WTC11 (cell line): ENCODE data around the gene AFF2. TPM values are rescaled to one million over a fixed set of nuclear protein-coding genes. Genes with fewer than 3 reads are reported as not detected.

Experiments used
- ATAC-seq: fragments of 200-7000 bp; cut with Tn5 transposase; 2 replicates; pipeline ENCODE4 v1.10.0; 2021; ENCODE audit warnings: mild to moderate bottlenecking, moderate library complexity
- CTCF ChIA-PET: fragments of 300-600 bp; sonication (Branson Sonifier 250); formaldehyde crosslinking; loops from one replicate; lab custom pipeline; 2021; ENCODE audit warnings: antibody characterized with exemption; lab: Charles Lee
- POLR2A ChIA-PET: fragments of 350-600 bp; sonication (Branson Sonifier 250); formaldehyde crosslinking; loops from one replicate; lab custom pipeline; 2021; ENCODE audit warnings: antibody characterized with exemption; lab: Charles Lee
- DNase-seq: peaks from one replicate; pipeline ENCODE4 v3.0.0; 2021; ENCODE audit warnings: low spot score
- H3K27ac Mint-ChIP-seq: 2 replicates; pipeline ENCODE4 v1.8.0; 2021; ENCODE audit warnings: mixed read lengths
- H3K27me3 Mint-ChIP-seq: 2 replicates; pipeline ENCODE4 v1.8.0; 2021; ENCODE audit warnings: low read depth, mild to moderate bottlenecking, moderate library complexity, mixed read lengths
- H3K36me3 Mint-ChIP-seq: 2 replicates; pipeline ENCODE4 v1.8.0; 2021; ENCODE audit warnings: mixed read lengths
- H3K4me1 Mint-ChIP-seq: 2 replicates; pipeline ENCODE4 v1.8.0; 2022; ENCODE audit warnings: mixed read lengths
- H3K4me3 Mint-ChIP-seq: 2 replicates; pipeline ENCODE4 v1.8.0; 2021; ENCODE audit warnings: mild to moderate bottlenecking, moderate library complexity, mixed read lengths
- H3K9me3 Mint-ChIP-seq: 2 replicates; pipeline ENCODE4 v1.8.0; 2021; ENCODE audit warnings: mixed read lengths
- ATF2 ChIP-seq: sonication (generic); formaldehyde crosslinking; IDR thresholded peaks from 2 replicates; pipeline ENCODE4 v1.8.1; 2022; ENCODE audit warnings: low read depth, missing genetic modification reagents, borderline replicate concordance
- FOXP4 ChIP-seq: sonication (generic); formaldehyde crosslinking; IDR thresholded peaks from 2 replicates; pipeline ENCODE4 v1.8.0; 2022; ENCODE audit warnings: mild to moderate bottlenecking, missing genetic modification reagents
- HMGA2 ChIP-seq: fragments of 250-450 bp; sonication (Bioruptor Pico); IDR thresholded peaks from 2 replicates; pipeline ENCODE4 v1.4.0; 2021; ENCODE audit warnings: mild to moderate bottlenecking, moderate library complexity
- HMGXB4 ChIP-seq: sonication (generic); formaldehyde crosslinking; IDR thresholded peaks from 2 replicates; pipeline ENCODE4 v1.8.1; 2023; ENCODE audit warnings: mild to moderate bottlenecking, moderate library complexity, missing genetic modification reagents
- JAZF1 ChIP-seq: fragments of 250-450 bp; sonication (Bioruptor Pico); IDR thresholded peaks from 2 replicates; pipeline ENCODE4 v1.9.0; 2021; ENCODE audit warnings: moderate library complexity, mild to moderate bottlenecking, inconsistent platforms
- JUN ChIP-seq: sonication (generic); formaldehyde crosslinking; IDR thresholded peaks from 2 replicates; pipeline ENCODE4 v1.8.0; 2023; ENCODE audit warnings: mild to moderate bottlenecking, missing genetic modification reagents
- MAX ChIP-seq: sonication (generic); formaldehyde crosslinking; IDR thresholded peaks from 2 replicates; pipeline ENCODE4 v1.8.0; 2022; ENCODE audit warnings: mild to moderate bottlenecking, missing genetic modification reagents
- MLX ChIP-seq: sonication (generic); formaldehyde crosslinking; IDR thresholded peaks from 2 replicates; pipeline ENCODE4 v1.8.1; 2023; ENCODE audit warnings: mild to moderate bottlenecking, missing genetic modification reagents, moderate library complexity
- NFATC4 ChIP-seq: fragments of 250-450 bp; sonication (Bioruptor Pico); IDR thresholded peaks from 2 replicates; pipeline ENCODE4 v1.9.0; 2021; ENCODE audit warnings: mild to moderate bottlenecking
- SP1 ChIP-seq: sonication (generic); formaldehyde crosslinking; conservative IDR thresholded peaks from 2 replicates; pipeline ENCODE4 v1.8.1; 2022; ENCODE audit warnings: missing genetic modification reagents
- TEAD4 ChIP-seq: sonication (generic); formaldehyde crosslinking; IDR thresholded peaks from 2 replicates; pipeline ENCODE4 v1.8.0; 2022; ENCODE audit warnings: mild to moderate bottlenecking, missing genetic modification reagents
- ZBTB21 ChIP-seq: sonication (generic); formaldehyde crosslinking; IDR thresholded peaks from 2 replicates; pipeline ENCODE4 v1.8.1; 2023; ENCODE audit warnings: mild to moderate bottlenecking, missing genetic modification reagents, borderline replicate concordance
- ZBTB43 ChIP-seq: sonication (generic); formaldehyde crosslinking; IDR thresholded peaks from 2 replicates; pipeline ENCODE4 v1.8.1; 2023; ENCODE audit warnings: mild to moderate bottlenecking, missing genetic modification reagents
- ZNF121 ChIP-seq: sonication (generic); formaldehyde crosslinking; IDR thresholded peaks from 2 replicates; pipeline ENCODE4 v1.8.0; 2023; ENCODE audit warnings: missing genetic modification reagents
- ZNF281 ChIP-seq: sonication (generic); formaldehyde crosslinking; IDR thresholded peaks from 2 replicates; pipeline ENCODE4 v1.8.0; 2023; ENCODE audit warnings: mild to moderate bottlenecking, missing genetic modification reagents
- ZNF416 ChIP-seq: fragments of 250-450 bp; sonication (Bioruptor Pico); IDR thresholded peaks from 2 replicates; pipeline ENCODE4 v1.9.0; 2021; ENCODE audit warnings: mild to moderate bottlenecking, inconsistent platforms
- ZNF671 ChIP-seq: fragments of 250-450 bp; sonication (Bioruptor Pico); IDR thresholded peaks from 2 replicates; pipeline ENCODE4 v1.8.0; 2021; ENCODE audit warnings: mild to moderate bottlenecking
- total RNA-seq: library from RNA; stranded (reverse); gene quantifications from 3 replicates; pipeline ENCODE4 v1.2.3, GENCODE V29; 2021

AFF2 gene
- total RNA-seq, 1 experiment from 2014 or later, result 7.6 TPM

GRCh38 chrX:148538582-148538981 lies 38.2 kb downstream of the AFF2 start:
- Mint-ChIP-seq H3K36me3 (no peaks in the 10 kb centered on the region), H3K27me3 (no peaks in the 10 kb centered on the region), H3K27ac (no peak overlapping the region), H3K9me3 (no peaks in the 10 kb centered on the region), H3K4me1 (peaks cover 27% of the 10 kb centered on the region), H3K4me3 (no peak overlapping the region)
- ChIA-PET CTCF (interaction anchor here (1.2 to 2.8 kb wide), 2 partner anchors 8 to 14 kb away, joined by 4 to 16 read pairs; no protein-coding TSS in a partner anchor), POLR2A (no interaction called here)
- no peak for TF ChIP-seq TEAD4 (CRISPR knock-in tag)
- no peak for TF ChIP-seq HMGA2 (CRISPR knock-in tag)
- ATAC-seq (no peak), DNase-seq (no peak)

GRCh38 chrX:148540114-148540513 lies 39.7 kb downstream of the AFF2 start:
- no peak overlapping the region for H3K4me3 Mint-ChIP-seq
- H3K27ac Mint-ChIP-seq, result no peak overlapping the region
- TF ChIP-seq MAX (CRISPR knock-in tag), result no peak
- TF ChIP-seq JUN, result no peak
- no peak for TF ChIP-seq JAZF1 (CRISPR knock-in tag)
- no peak for TF ChIP-seq MLX (CRISPR knock-in tag)
- TF ChIP-seq ZBTB21 (CRISPR knock-in tag), result no peak
- TF ChIP-seq NFATC4 (CRISPR knock-in tag), result no peak
- no peak for TF ChIP-seq FOXP4 (CRISPR knock-in tag)
- no peak for TF ChIP-seq ZNF416 (CRISPR knock-in tag)
- no peak for TF ChIP-seq HMGXB4 (CRISPR knock-in tag)
- no peak for TF ChIP-seq SP1
- no peak for TF ChIP-seq ZNF671 (CRISPR knock-in tag)
- no peak for TF ChIP-seq ZNF121
- no peak for TF ChIP-seq ZBTB43 (CRISPR knock-in tag)
- no peak for TF ChIP-seq ATF2
- TF ChIP-seq ZNF281 (CRISPR knock-in tag), result no peak
- H3K9me3 Mint-ChIP-seq, result no peaks in the 10 kb centered on the region
- ATAC-seq (no peak), DNase-seq (no peak)
- ChIA-PET POLR2A (no interaction called here), CTCF (interaction anchor here (0.6 to 2.8 kb wide), 3 partner anchors 10 to 184 kb away, joined by 3 to 16 read pairs (median 6); no protein-coding TSS in a partner anchor)
- no peaks in the 10 kb centered on the region for H3K27me3 Mint-ChIP-seq
- H3K36me3 Mint-ChIP-seq, result no peaks in the 10 kb centered on the region
- peaks cover 38% of the 10 kb centered on the region for H3K4me1 Mint-ChIP-seq
